K562 (cell line): ENCODE measurements around the gene MYOM1. TPM values are rescaled to one million over a fixed set of nuclear protein-coding genes. Genes with fewer than 3 reads are reported as not detected.

Source experiments
- CBFA2T2 ChIP-seq: fragments of 450-650 bp; conservative IDR thresholded peaks from 2 replicates; pipeline ENCODE4 v1.6.1; 2017; ENCODE audit warnings: mild to moderate bottlenecking
- E2F4 ChIP-seq: sonication (generic); formaldehyde crosslinking; IDR thresholded peaks from 2 replicates; pipeline ENCODE4 v1.8.0; 2022; ENCODE audit warnings: mild to moderate bottlenecking, low read depth, missing genetic modification reagents
- MCM5 ChIP-seq: fragments of 450-650 bp; IDR thresholded peaks from 2 replicates; pipeline ENCODE4 v1.6.1; 2016; ENCODE audit warnings: low read depth
- MTF1 ChIP-seq: fragments of 250-450 bp; sonication (Bioruptor Pico); IDR thresholded peaks from 2 replicates; pipeline ENCODE4 v1.9.0; 2021; ENCODE audit warnings: moderate library complexity, mild to moderate bottlenecking, inconsistent platforms, borderline replicate concordance
- TAF15 ChIP-seq: fragments of 200-400 bp; formaldehyde crosslinking; IDR thresholded peaks from 2 replicates; pipeline ENCODE4 v1.6.1; 2017; ENCODE audit warnings: mild to moderate bottlenecking, low read depth, low read length, moderate library complexity
- TBP ChIP-seq: optimal IDR thresholded peaks from 2 replicates; pipeline ENCODE3; 2011; ENCODE audit warnings: low read depth, low read length, improper control_type of control experiment
- TCF15 ChIP-seq: fragments of 250-450 bp; sonication (Bioruptor Pico); IDR thresholded peaks from 2 replicates; pipeline ENCODE4 v1.8.0; 2022; ENCODE audit warnings: moderate library complexity, mild to moderate bottlenecking, inconsistent platforms
- polyA plus RNA-seq, 8 experiments: library from polyadenylated mRNA; depleted of rRNA in 4 of 8; stranded (reverse) in 5 of 8; unstranded in 3 of 8; fragments of >200 nt; fragmentation: Nextera tagmentation in 2 of 8; fragmentation: Illumina TruSeq in 1 of 8; extraction: Ambion mirVana in 2 of 8; extraction: Trizol in 1 of 8; gene quantifications; 2 replicates each; pipeline versions ENCODE4 v1.2.1 to v1.2.3, GENCODE V29; 2011 to 2014; ENCODE audit warnings: inconsistent platforms in 1 of 8, missing spikeins in 1 of 8
- total RNA-seq, 7 experiments: library from RNA; depleted of rRNA in 6 of 7; stranded (reverse); fragments of >200 nt in 6 of 7; fragmentation: Illumina TruSeq in 2 of 7; extraction: Trizol in 2 of 7; gene quantifications; 2 replicates each; pipeline versions ENCODE4 v1.2.1 to v1.2.3, GENCODE V29; 2011 to 2021; ENCODE audit warnings: low replicate concordance in 1 of 7
- TF ChIP-seq, protein P1 (sequence below): fragments of 450-650 bp; IDR thresholded peaks from 2 replicates; pipeline ENCODE4 v1.6.1; 2016; ENCODE audit warnings: low read depth

Gene MYOM1
- total and polyA plus RNA-seq, 9 of the 15 experiments (the other 6 are each of a cell fraction or from before 2014, with no cell fraction given), result 0.01 to 0.62 (median 0.25) TPM

- TF ChIP-seq E2F4 (CRISPR knock-in tag), result no peak
- no peak for TF ChIP-seq MCM5
- no peak for TF ChIP-seq CBFA2T2
- TF ChIP-seq, protein P1, sequence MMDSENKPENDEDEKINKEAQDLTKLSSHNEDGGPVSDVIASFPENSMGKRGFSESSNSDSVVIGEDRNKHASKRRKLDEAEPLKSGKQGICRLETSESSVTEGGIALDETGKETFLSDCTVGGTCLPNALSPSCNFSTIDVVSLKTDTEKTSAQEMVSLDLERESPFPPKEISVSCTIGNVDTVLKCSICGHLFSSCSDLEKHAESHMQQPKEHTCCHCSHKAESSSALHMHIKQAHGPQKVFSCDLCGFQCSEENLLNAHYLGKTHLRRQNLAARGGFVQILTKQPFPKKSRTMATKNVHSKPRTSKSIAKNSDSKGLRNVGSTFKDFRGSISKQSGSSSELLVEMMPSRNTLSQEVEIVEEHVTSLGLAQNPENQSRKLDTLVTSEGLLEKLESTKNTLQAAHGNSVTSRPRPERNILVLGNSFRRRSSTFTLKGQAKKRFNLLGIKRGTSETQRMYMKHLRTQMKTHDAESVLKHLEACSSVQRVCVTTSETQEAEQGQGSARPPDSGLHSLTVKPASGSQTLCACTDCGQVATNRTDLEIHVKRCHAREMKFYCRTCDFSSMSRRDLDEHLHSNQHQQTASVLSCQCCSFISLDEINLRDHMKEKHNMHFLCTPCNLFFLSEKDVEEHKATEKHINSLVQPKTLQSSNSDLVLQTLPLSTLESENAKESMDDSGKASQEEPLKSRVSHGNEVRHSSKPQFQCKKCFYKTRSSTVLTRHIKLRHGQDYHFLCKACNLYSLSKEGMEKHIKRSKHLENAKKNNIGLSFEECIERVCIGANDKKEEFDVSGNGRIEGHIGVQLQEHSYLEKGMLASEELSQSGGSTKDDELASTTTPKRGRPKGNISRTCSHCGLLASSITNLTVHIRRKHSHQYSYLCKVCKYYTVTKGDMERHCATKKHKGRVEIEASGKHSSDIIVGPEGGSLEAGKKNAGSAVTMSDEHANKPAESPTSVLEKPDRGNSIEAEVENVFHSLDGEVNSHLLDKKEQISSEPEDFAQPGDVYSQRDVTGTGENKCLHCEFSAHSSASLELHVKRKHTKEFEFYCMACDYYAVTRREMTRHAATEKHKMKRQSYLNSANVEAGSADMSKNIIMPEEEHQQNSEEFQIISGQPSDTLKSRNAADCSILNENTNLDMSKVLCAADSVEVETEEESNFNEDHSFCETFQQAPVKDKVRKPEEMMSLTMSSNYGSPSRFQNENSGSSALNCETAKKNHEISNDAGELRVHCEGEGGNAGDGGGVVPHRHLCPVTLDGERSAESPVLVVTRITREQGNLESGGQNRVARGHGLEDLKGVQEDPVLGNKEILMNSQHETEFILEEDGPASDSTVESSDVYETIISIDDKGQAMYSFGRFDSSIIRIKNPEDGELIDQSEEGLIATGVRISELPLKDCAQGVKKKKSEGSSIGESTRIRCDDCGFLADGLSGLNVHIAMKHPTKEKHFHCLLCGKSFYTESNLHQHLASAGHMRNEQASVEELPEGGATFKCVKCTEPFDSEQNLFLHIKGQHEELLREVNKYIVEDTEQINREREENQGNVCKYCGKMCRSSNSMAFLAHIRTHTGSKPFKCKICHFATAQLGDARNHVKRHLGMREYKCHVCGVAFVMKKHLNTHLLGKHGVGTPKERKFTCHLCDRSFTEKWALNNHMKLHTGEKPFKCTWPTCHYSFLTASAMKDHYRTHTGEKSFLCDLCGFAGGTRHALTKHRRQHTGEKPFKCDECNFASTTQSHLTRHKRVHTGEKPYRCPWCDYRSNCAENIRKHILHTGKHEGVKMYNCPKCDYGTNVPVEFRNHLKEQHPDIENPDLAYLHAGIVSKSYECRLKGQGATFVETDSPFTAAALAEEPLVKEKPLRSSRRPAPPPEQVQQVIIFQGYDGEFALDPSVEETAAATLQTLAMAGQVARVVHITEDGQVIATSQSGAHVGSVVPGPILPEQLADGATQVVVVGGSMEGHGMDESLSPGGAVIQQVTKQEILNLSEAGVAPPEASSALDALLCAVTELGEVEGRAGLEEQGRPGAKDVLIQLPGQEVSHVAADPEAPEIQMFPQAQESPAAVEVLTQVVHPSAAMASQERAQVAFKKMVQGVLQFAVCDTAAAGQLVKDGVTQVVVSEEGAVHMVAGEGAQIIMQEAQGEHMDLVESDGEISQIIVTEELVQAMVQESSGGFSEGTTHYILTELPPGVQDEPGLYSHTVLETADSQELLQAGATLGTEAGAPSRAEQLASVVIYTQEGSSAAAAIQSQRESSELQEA, result no peak
- TF ChIP-seq TCF15, result no peak
- peak; percentile 62 for TF ChIP-seq TBP
- no peak for TF ChIP-seq TAF15
- TF ChIP-seq MTF1 (CRISPR knock-in tag), result no peak
These were observed 26.3 kb upstream of the MYOM1 start (continued) for GRCh38 chr18:3245853-3246634.
